RPMI7951 (cell line): ENCODE results near the gene UNC45A. TPM values are rescaled to one million over a fixed set of nuclear protein-coding genes. Genes with fewer than 3 reads are reported as not detected.

Experiments used
- DNase-seq: peaks from one replicate; pipeline ENCODE4 v3.0.0-alpha.2; 2012; ENCODE audit warnings: low read depth
- total RNA-seq: library from RNA; depleted of rRNA; stranded (reverse); fragments of >200 nt; shearing (Covaris generic); gene quantifications from 2 replicates; pipeline ENCODE4 v1.2.3, GENCODE V29; 2014

Gene UNC45A
- total RNA-seq, 1 experiment from 2014 or later = 67.2 TPM

- no peak for DNase-seq
These were observed 11.5 kb downstream of the UNC45A start for GRCh38 chr15:90946538-90946937.

- DNase-seq = no peak
These were observed 12.0 kb downstream of the UNC45A start for GRCh38 chr15:90946941-90947576.

GRCh38 chr15:90947577-90948357 lies 12.7 kb downstream of the UNC45A start:
- no peak for DNase-seq

GRCh38 chr15:90948506-90948905 lies 13.4 kb downstream of the UNC45A start:
- no peak for DNase-seq

GRCh38 chr15:90949979-90950675 lies 15.0 kb downstream of the UNC45A start:
- DNase-seq = no peak

- no peak for DNase-seq
These were observed 15.6 kb downstream of the UNC45A start for GRCh38 chr15:90950676-90951075.

GRCh38 chr15:90952901-90953677 lies 18.0 kb downstream of the UNC45A start:
- DNase-seq = no peak

GRCh38 chr15:90953947-90954711 lies 19.0 kb downstream of the UNC45A start:
- DNase-seq = no peak

- peak; percentile 97 for DNase-seq
These were observed 19.9 kb downstream of the UNC45A start, which contains the start of gene RCCD1 for GRCh38 chr15:90954712-90955623. RCCD1 (plus strand) TSS chr15:90954884; CDS start chr15:90956735, 1,851 bp downstream.

- peak; percentile 22 for DNase-seq
These were observed 20.7 kb downstream of the UNC45A start for GRCh38 chr15:90955624-90956273.

GRCh38 chr15:90956274-90957030 lies 21.4 kb downstream of the UNC45A start:
- peak; percentile 32 for DNase-seq

- DNase-seq = no peak
These were observed 22.1 kb downstream of the UNC45A start for GRCh38 chr15:90957031-90957790.

- DNase-seq = no peak
These were observed 22.7 kb downstream of the UNC45A start for GRCh38 chr15:90957791-90958190.

- DNase-seq = no peak
These were observed 24.0 kb downstream of the UNC45A start for GRCh38 chr15:90959028-90959595.

GRCh38 chr15:90959894-90960293 lies 24.8 kb downstream of the UNC45A start:
- DNase-seq = no peak

GRCh38 chr15:90960298-90961091 lies 25.4 kb downstream of the UNC45A start:
- no peak for DNase-seq

- DNase-seq = no peak
These were observed 26.9 kb downstream of the UNC45A start for GRCh38 chr15:90962021-90962420.
